Measurements from ENCODE around the gene LIPA.

- TF ChIP-seq, protein P1, sequence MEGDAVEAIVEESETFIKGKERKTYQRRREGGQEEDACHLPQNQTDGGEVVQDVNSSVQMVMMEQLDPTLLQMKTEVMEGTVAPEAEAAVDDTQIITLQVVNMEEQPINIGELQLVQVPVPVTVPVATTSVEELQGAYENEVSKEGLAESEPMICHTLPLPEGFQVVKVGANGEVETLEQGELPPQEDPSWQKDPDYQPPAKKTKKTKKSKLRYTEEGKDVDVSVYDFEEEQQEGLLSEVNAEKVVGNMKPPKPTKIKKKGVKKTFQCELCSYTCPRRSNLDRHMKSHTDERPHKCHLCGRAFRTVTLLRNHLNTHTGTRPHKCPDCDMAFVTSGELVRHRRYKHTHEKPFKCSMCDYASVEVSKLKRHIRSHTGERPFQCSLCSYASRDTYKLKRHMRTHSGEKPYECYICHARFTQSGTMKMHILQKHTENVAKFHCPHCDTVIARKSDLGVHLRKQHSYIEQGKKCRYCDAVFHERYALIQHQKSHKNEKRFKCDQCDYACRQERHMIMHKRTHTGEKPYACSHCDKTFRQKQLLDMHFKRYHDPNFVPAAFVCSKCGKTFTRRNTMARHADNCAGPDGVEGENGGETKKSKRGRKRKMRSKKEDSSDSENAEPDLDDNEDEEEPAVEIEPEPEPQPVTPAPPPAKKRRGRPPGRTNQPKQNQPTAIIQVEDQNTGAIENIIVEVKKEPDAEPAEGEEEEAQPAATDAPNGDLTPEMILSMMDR (IDR thresholded peaks at IDR 0.05): no peak
- TF ChIP-seq POLR2A (IDR thresholded peaks at IDR 0.05) (no peak), POLR2AphosphoS5 (IDR thresholded peaks at IDR 0.05) (no peak)
These were observed 638 bp downstream of the LIPA start for GRCh38 chr10:89250865-89251408.
